GM23338 (cell line): ENCODE data around the gene MKLN1.
"Not testable (repeated sequence)": the region's sequence is repeated elsewhere in the genome, so short reads cannot be mapped to it uniquely, and the experiment has no call there.

Experiments used
- CREB1 ChIP-seq: fragments of 250-450 bp; sonication (Bioruptor Pico); IDR thresholded peaks from 2 replicates; pipeline ENCODE4 v1.5.0; 2020; ENCODE audit warnings: low read depth, mild to moderate bottlenecking, moderate library complexity
- CTCF ChIP-seq, 2 experiments: fragments of 200-600 bp in 1 of 2; sonication (generic) in 1 of 2; conservative IDR thresholded peaks; 2 replicates each; pipeline versions ENCODE4 v1.5.1 to v1.6.1; 2016 to 2017; ENCODE audit warnings: antibody characterized with exemption in 2 of 2, low read depth in 2 of 2, mild to moderate bottlenecking in 2 of 2, moderate library complexity in 1 of 2
- EZH2 ChIP-seq: fragments of 200-600 bp; sonication (generic); IDR thresholded peaks from one replicate; pipeline ENCODE4 v1.8.0; 2017; ENCODE audit warnings: antibody characterized with exemption, mild to moderate bottlenecking, low read depth; ENCODE audit not compliant: unreplicated experiment
- REST ChIP-seq: IDR thresholded peaks from one replicate; pipeline ENCODE4 v1.6.1; 2018; ENCODE audit warnings: antibody characterized with exemption; ENCODE audit not compliant: unreplicated experiment

GRCh38 chr7:131462715-131463114, 135.0 kb downstream of the MKLN1 start:
- TF ChIP-seq CTCF (conservative IDR thresholded peaks at IDR 0.05; ENCODE audit: low read depth in 2 of 2); REST; CREB1 (CRISPR knock-in tag); EZH2: not testable (repeated sequence)
